GM12878 (cell line): ENCODE measurements around the gene FUT6.

Experiments used
- CREB1 ChIP-seq: IDR thresholded peaks from 2 replicates; pipeline ENCODE4 v1.6.1; 2012; ENCODE audit warnings: low read depth, mild to moderate bottlenecking, inconsistent platforms
- EZH2 ChIP-seq: IDR thresholded peaks from 2 replicates; pipeline ENCODE4 v1.6.1; 2012; ENCODE audit warnings: low read depth, mild to moderate bottlenecking, control low read depth, inconsistent platforms, low read length, borderline replicate concordance; ENCODE audit not compliant: control insufficient read depth
- HDAC6 ChIP-seq: fragments of 200-600 bp; sonication (generic); IDR thresholded peaks from one replicate; pipeline ENCODE4 v1.8.0; 2017; ENCODE audit warnings: antibody characterized with exemption; ENCODE audit not compliant: unreplicated experiment
- MXI1 ChIP-seq: fragments of 150-350 bp; IDR thresholded peaks from 2 replicates; pipeline ENCODE4 v1.6.1; 2011; ENCODE audit warnings: low read depth, mild to moderate bottlenecking, inconsistent platforms, low read length, improper control_type of control experiment
- POLR2AphosphoS5 ChIP-seq: IDR thresholded peaks from 2 replicates; pipeline ENCODE4 v1.6.1; 2011; ENCODE audit warnings: mild to moderate bottlenecking, low read length, inconsistent platforms
- RAD21 ChIP-seq: IDR thresholded peaks from 2 replicates; pipeline ENCODE4 v1.6.1; 2011; ENCODE audit warnings: mild to moderate bottlenecking, low read depth, low read length, moderate library complexity; ENCODE audit not compliant: insufficient read depth
- TF ChIP-seq, protein P1 (sequence below), 3 experiments: IDR thresholded peaks in 2 of 3; conservative IDR thresholded peaks in 1 of 3; 2 replicates each; pipeline ENCODE4 v1.5.1; 2011; ENCODE audit warnings: low read depth in 3 of 3, low read length in 3 of 3, mild to moderate bottlenecking in 3 of 3, control low read depth in 2 of 3, moderate library complexity in 2 of 3, inconsistent platforms in 1 of 3, mixed read lengths in 1 of 3; ENCODE audit not compliant: control insufficient read depth in 2 of 3, insufficient read depth in 1 of 3; ENCODE audit errors: extremely low read depth in 1 of 3
- TF ChIP-seq, protein P2 (sequence below): IDR thresholded peaks from 2 replicates; pipeline ENCODE4 v1.6.1; 2012; ENCODE audit warnings: low read depth, low read length, improper control_type of control experiment
- TF ChIP-seq, protein P3 (sequence below): IDR thresholded peaks from 2 replicates; pipeline ENCODE4 v1.6.1; 2011; ENCODE audit warnings: borderline replicate concordance, low read depth, mild to moderate bottlenecking, moderate library complexity, low read length; ENCODE audit not compliant: insufficient read depth, poor library complexity, severe bottlenecking

DNA sequence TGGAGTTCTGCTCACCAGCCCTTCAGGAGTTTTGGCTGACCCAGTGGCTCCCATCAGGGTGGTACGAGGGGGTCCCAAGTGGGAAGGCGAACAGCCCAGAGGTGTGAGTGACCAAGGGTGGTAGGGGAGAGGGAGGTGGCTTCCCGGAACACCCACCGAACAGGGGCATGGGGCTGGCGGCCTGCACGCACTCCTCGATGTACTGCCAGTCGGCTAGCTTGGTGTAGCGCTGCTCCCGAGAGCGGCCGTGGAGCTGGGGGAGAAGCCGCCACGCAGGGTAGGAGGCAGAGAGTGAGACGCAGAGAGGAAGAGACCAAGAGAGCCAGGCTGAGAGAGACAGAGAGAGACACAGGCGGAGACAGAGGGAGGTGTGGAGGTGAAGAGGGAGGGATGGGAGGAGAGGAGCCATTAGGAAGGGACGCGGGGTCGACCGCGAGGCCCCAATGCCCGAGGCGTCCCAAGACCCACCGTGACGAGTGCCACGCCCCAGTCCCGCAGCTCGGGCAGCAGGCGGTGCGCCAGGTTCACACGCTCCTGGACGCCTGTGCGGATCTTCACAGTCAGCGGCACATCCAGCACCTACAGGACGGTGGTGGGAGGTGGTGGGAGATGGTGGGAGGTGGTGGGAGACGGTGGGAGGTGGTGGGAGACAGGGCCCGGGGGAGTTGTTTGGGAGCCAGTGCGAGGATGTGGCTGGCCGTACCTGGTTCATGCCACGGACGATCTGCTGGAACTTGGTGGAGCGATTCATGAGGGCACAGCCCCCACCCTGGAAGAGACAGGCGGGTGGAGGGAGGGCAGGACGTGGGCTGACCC lies 52.7 kb downstream of the FUT6 start:
- TF ChIP-seq, protein P1, sequence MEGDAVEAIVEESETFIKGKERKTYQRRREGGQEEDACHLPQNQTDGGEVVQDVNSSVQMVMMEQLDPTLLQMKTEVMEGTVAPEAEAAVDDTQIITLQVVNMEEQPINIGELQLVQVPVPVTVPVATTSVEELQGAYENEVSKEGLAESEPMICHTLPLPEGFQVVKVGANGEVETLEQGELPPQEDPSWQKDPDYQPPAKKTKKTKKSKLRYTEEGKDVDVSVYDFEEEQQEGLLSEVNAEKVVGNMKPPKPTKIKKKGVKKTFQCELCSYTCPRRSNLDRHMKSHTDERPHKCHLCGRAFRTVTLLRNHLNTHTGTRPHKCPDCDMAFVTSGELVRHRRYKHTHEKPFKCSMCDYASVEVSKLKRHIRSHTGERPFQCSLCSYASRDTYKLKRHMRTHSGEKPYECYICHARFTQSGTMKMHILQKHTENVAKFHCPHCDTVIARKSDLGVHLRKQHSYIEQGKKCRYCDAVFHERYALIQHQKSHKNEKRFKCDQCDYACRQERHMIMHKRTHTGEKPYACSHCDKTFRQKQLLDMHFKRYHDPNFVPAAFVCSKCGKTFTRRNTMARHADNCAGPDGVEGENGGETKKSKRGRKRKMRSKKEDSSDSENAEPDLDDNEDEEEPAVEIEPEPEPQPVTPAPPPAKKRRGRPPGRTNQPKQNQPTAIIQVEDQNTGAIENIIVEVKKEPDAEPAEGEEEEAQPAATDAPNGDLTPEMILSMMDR (IDR thresholded peaks at IDR 0.05 in 2 of 3, conservative IDR thresholded peaks at IDR 0.05 in 1 of 3; ENCODE audit: control insufficient read depth in 2 of 3, extremely low read depth in 1 of 3, insufficient read depth in 1 of 3, low read depth in 3 of 3, low read length in 3 of 3), result no peak
- no peak for TF ChIP-seq EZH2
- no peak for TF ChIP-seq POLR2AphosphoS5
- TF ChIP-seq MXI1, result no peak
- TF ChIP-seq, protein P2, sequence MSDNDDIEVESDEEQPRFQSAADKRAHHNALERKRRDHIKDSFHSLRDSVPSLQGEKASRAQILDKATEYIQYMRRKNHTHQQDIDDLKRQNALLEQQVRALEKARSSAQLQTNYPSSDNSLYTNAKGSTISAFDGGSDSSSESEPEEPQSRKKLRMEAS, result no peak
- TF ChIP-seq, protein P3, sequence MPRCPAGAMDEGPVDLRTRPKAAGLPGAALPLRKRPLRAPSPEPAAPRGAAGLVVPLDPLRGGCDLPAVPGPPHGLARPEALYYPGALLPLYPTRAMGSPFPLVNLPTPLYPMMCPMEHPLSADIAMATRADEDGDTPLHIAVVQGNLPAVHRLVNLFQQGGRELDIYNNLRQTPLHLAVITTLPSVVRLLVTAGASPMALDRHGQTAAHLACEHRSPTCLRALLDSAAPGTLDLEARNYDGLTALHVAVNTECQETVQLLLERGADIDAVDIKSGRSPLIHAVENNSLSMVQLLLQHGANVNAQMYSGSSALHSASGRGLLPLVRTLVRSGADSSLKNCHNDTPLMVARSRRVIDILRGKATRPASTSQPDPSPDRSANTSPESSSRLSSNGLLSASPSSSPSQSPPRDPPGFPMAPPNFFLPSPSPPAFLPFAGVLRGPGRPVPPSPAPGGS, result no peak
- TF ChIP-seq HDAC6, result no peak
- TF ChIP-seq RAD21, result no peak
- no peak for TF ChIP-seq CREB1
